ENCODE data around the gene PCDHA1. TPM values are rescaled to one million over a fixed set of nuclear protein-coding genes. Genes with fewer than 3 reads are reported as not detected.
A peak's percentile ranks its signal among the peaks of the same experiment; 100 is the strongest.
"Not testable (repeated sequence)": the region's sequence is repeated elsewhere in the genome, so short reads cannot be mapped to it uniquely, and the experiment has no call there.

The PCDHA1 gene
- total RNA-seq, 1 donor from 2014 or later, result not detected

DNA sequence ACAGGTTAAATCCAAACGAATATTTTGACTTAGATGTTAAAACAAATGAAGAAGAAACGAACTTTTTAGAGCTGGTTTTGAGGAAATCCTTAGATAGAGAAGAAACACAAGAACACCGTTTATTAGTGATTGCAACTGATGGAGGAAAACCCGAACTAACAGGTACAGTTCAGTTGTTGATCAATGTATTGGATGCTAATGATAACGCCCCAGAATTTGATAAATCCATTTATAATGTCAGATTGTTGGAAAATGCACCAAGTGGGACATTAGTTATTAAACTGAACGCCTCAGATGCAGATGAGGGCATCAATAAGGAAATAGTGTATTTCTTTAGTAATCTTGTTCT lies 36.3 kb downstream of the PCDHA1 start:
- Mint-ChIP-seq H3K27me3 (ENCODE audit: low read depth) (no peaks in the 10 kb centered on the region), H3K27ac (ENCODE audit: unreplicated experiment) (no peak overlapping the region), H3K36me3 (ENCODE audit: low read depth) (peaks cover 3% of the 10 kb centered on the region), H3K4me3 (ENCODE audit: unreplicated experiment) (no peak overlapping the region), H3K4me1 (ENCODE audit: low read depth) (peaks cover 3% of the 10 kb centered on the region), H3K9me3 (ENCODE audit: low read depth) (peaks cover 4% of the 10 kb centered on the region)
- TF ChIP-seq, protein P1, sequence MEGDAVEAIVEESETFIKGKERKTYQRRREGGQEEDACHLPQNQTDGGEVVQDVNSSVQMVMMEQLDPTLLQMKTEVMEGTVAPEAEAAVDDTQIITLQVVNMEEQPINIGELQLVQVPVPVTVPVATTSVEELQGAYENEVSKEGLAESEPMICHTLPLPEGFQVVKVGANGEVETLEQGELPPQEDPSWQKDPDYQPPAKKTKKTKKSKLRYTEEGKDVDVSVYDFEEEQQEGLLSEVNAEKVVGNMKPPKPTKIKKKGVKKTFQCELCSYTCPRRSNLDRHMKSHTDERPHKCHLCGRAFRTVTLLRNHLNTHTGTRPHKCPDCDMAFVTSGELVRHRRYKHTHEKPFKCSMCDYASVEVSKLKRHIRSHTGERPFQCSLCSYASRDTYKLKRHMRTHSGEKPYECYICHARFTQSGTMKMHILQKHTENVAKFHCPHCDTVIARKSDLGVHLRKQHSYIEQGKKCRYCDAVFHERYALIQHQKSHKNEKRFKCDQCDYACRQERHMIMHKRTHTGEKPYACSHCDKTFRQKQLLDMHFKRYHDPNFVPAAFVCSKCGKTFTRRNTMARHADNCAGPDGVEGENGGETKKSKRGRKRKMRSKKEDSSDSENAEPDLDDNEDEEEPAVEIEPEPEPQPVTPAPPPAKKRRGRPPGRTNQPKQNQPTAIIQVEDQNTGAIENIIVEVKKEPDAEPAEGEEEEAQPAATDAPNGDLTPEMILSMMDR (IDR thresholded peaks at IDR 0.05), result no peak
- no peak for DNase-seq (ENCODE audit: low spot score)

DNA sequence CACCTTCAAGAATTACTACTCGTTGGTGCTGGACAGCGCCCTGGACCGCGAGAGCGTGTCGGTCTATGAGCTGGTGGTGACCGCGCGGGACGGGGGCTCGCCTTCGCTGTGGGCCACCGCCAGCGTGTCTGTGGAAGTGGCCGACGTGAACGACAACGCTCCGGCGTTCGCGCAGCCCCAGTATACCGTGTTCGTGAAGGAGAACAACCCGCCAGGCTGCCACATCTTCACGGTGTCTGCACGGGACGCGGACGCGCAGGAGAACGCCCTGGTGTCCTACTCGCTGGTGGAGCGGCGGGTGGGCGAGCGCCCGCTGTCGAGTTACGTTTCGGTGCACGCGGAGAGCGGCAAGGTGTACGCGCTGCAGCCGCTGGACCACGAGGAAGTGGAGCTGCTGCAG lies 37.0 kb downstream of the PCDHA1 start:
- H3K4me1 Mint-ChIP-seq (ENCODE audit: low read depth); H3K9me3 Mint-ChIP-seq (ENCODE audit: low read depth); H3K36me3 Mint-ChIP-seq (ENCODE audit: low read depth); H3K27ac Mint-ChIP-seq (ENCODE audit: unreplicated experiment); H3K27me3 Mint-ChIP-seq (ENCODE audit: low read depth); H3K4me3 Mint-ChIP-seq (ENCODE audit: unreplicated experiment); DNase-seq (ENCODE audit: low spot score): not testable (repeated sequence)

DNA sequence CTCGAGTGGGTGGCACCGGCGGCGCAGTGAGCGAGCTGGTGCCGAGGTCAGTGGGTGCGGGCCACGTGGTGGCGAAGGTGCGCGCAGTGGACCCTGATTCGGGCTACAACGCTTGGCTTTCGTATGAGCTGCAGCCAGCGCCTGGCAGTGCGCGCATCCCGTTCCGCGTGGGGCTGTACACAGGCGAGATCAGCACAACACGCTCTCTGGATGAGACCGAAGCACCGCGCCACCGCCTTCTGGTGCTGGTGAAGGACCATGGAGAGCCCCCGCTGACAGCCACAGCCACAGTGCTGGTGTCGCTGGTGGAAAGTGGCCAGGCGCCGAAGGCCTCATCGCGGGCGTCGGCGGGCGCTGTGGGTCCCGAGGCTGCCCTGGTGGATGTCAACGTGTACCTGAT lies 37.5 kb downstream of the PCDHA1 start:
- H3K4me1 Mint-ChIP-seq (ENCODE audit: low read depth), result peaks cover 5% of the 10 kb centered on the region
- H3K9me3 Mint-ChIP-seq (ENCODE audit: low read depth), result peaks cover 5% of the 10 kb centered on the region
- TF ChIP-seq, protein P1 (IDR thresholded peaks at IDR 0.05), result no peak
- peaks cover 5% of the 10 kb centered on the region for H3K36me3 Mint-ChIP-seq (ENCODE audit: low read depth)
- no peaks in the 10 kb centered on the region for H3K27me3 Mint-ChIP-seq (ENCODE audit: low read depth)
- no peak for DNase-seq (ENCODE audit: low spot score)
- H3K27ac Mint-ChIP-seq (ENCODE audit: unreplicated experiment), result no peak overlapping the region
- no peak overlapping the region for H3K4me3 Mint-ChIP-seq (ENCODE audit: unreplicated experiment)

DNA sequence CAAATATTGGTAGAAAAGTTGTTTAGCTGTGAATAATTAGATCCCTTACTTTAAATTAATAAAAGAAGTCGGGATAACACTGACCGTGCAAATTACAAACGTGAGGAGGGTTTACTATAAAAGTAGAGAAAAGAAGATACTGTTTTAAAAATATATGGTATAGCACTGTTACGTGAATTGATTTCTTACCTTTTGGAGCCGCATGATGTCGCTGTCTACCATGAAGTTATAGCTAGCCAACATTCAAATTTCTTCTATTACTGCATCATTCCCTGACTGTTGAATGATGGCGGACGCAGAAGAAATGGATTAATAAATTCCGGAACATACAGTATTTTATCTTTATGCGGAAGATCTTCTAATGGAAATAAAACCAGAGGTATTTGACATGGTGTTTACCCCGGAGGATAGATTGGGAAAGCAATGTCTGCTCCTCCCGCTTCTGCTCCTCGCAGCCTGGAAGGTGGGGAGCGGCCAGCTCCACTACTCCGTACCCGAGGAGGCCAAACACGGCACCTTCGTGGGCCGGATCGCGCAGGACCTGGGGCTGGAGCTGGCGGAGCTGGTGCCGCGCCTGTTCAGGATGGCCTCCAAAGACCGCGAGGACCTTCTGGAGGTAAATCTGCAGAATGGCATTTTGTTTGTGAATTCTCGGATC lies 41.9 kb downstream of the PCDHA1 start, which contains the start of gene PCDHA6:
Gene PCDHA6 (plus strand): TSS at position 257 of the 658 bp plus-strand sequence. CDS start 132 bp downstream, at position 389.
- no peak for DNase-seq (ENCODE audit: low spot score)
- Mint-ChIP-seq H3K36me3 (ENCODE audit: low read depth) (peaks cover 10% of the 10 kb centered on the region), H3K4me3 (ENCODE audit: unreplicated experiment) (peak within 1 kb of the TSS; percentile 82), H3K27ac (ENCODE audit: unreplicated experiment) (peak within 1 kb of the TSS; percentile 85), H3K9me3 (ENCODE audit: low read depth) (peaks cover 16% of the 10 kb centered on the region), H3K27me3 (ENCODE audit: low read depth) (no peaks in the 10 kb centered on the region), H3K4me1 (ENCODE audit: low read depth) (peaks cover 19% of the 10 kb centered on the region)
- TF ChIP-seq, protein P1 (IDR thresholded peaks at IDR 0.05), result peak; percentile 78

DNA sequence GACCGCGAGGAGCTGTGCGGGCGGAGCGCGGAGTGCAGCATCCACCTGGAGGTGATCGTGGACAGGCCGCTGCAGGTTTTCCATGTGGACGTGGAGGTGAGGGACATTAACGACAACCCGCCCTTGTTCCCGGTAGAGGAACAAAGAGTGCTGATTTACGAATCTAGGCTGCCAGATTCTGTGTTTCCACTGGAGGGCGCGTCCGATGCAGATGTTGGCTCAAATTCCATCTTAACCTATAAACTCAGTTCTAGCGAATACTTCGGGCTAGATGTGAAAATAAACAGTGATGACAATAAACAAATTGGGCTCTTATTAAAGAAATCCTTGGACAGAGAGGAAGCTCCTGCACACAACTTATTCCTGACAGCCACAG lies 42.4 kb downstream of the PCDHA1 start:
- H3K36me3 Mint-ChIP-seq (ENCODE audit: low read depth), result peaks cover 14% of the 10 kb centered on the region
- TF ChIP-seq, protein P1 (IDR thresholded peaks at IDR 0.05), result peak; percentile 49
- DNase-seq (ENCODE audit: low spot score), result no peak

DNA sequence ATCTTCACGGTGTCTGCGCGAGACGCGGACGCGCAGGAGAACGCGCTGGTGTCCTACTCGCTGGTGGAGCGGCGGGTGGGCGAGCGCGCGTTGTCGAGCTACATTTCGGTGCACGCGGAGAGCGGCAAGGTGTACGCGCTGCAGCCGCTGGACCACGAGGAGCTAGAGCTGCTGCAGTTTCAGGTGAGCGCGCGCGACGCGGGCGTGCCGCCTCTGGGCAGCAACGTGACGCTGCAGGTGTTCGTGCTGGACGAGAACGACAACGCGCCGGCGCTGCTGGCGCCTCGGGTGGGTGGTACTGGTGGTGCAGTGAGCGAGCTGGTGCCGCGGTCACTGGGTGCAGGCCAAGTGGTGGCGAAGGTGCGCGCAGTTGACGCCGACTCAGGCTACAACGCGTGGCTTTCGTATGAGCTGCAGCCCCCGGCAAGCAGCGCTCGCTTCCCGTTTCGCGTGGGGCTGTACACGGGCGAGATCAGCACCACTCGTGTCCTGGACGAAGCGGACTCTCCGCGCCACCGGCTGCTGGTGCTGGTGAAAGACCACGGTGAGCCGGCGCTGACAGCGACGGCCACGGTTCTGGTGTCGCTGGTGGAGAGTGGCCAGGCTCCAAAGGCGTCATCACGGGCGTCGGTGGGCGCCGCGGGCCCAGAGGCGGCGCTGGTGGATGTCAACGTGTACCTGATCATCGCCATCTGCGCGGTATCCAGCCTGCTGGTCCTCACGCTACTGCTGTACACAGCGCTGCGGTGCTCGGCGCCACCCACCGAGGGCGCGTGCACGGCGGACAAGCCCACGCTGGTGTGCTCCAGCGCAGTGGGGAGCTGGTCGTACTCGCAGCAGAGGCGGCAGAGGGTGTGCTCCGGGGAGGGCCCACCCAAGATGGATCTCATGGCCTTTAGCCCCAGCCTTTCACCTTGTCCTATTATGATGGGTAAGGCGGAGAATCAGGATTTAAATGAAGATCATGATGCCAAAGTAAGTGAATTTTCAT lies 43.9 kb downstream of the PCDHA1 start:
- peaks cover 21% of the 10 kb centered on the region for H3K9me3 Mint-ChIP-seq (ENCODE audit: low read depth)
- not testable (repeated sequence) for H3K27ac Mint-ChIP-seq (ENCODE audit: unreplicated experiment); H3K27me3 Mint-ChIP-seq (ENCODE audit: low read depth); H3K4me3 Mint-ChIP-seq (ENCODE audit: unreplicated experiment); DNase-seq (ENCODE audit: low spot score)
- peaks cover 19% of the 10 kb centered on the region for H3K4me1 Mint-ChIP-seq (ENCODE audit: low read depth)
- peaks cover 21% of the 10 kb centered on the region for H3K36me3 Mint-ChIP-seq (ENCODE audit: low read depth)

More for the DNA sequence above, 42.4 kb downstream of the PCDHA1 start:
- Mint-ChIP-seq H3K27me3 (ENCODE audit: low read depth) (no peaks in the 10 kb centered on the region), H3K4me1 (ENCODE audit: low read depth) (peaks cover 19% of the 10 kb centered on the region), H3K27ac (ENCODE audit: unreplicated experiment) (peak overlapping the region; percentile 85), H3K9me3 (ENCODE audit: low read depth) (peaks cover 19% of the 10 kb centered on the region), H3K4me3 (ENCODE audit: unreplicated experiment) (peak overlapping the region; percentile 82)
